Inferior parietal cortex (tissue), 1 donor: Measurements from ENCODE around the gene NOL9.

Source experiments
- DNase-seq: peaks from one replicate; pipeline ENCODE4 v3.0.0-alpha.2; 2016; ENCODE audit errors: extremely low spot score

The NOL9 gene

DNA sequence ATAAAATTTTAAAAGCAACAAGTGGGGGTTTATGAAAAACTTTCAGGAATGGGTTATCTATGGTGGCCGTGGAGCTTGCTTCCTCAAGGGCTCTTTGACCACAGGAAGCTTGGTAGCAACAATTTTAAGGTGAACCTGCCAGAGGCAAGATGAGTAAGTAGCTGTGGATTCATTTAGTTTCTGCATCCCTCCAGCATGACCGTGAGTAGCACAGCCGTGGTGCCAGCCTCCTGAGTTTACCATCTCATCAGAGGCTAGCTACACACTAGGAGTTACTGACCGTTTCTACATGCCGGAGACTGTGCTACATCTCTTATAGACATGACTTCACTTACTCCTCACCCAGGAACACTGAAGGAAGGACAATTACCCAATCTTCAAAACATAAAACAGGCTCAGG, 32.8 kb downstream of the NOL9 start:
- no peak for DNase-seq

DNA sequence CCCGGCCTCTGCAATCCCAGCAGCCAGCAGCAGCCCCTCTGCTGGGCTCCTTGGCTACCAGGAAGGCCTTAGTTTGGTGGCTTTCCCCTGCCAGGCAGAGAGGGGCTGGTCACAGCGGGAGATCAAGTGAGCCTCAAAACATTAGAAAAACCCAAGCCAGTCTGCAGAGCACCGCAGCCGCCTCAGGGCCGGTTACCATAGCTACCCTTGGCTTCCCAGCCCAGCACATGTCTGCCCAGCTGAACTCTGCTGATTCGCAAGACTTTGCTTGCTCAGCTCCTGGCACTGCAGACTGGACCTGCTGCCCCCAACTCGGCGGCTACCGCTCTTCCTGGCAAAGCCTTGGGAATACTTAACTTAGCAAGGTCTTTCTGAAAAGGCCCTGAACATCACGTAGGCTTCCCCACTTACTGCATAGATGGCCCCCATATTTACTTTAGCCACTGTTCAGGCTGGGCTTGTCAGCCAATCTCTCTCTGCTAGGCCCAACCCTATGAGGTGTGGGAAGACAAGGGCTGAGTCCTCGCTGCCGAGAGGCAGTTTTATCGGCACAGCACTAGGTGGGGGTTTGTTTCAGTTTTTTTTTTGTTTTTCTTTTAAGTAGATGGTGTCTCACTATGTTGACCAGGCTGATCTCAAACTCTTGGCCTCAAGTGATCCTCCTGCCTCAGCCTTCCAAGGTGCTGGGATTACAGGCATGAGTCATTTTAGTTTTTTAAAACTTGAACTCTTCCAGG, 34.2 kb downstream of the NOL9 start:
- DNase-seq = no peak

DNA sequence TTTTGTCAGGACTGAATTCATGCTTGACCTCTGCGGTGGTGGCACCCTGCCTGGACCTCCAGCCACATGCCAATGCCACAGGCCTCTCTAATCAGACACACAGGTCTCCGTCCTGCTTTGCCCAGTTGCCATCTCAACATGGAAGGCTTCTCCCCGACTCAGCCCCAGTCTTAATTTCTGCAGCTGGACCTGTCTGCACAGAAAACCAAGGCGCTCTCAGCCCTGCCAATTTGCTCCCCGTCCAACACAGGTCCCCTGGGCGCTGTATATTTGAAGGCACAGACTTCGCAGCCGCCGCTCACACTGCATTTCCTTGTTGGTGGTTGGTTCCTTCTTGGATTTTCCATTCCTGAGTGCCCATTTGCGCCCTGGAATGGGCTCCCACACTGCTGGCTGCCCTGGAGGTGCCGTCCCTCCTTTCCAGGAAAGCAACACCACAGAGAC, 34.8 kb downstream of the NOL9 start:
- no peak for DNase-seq

DNA sequence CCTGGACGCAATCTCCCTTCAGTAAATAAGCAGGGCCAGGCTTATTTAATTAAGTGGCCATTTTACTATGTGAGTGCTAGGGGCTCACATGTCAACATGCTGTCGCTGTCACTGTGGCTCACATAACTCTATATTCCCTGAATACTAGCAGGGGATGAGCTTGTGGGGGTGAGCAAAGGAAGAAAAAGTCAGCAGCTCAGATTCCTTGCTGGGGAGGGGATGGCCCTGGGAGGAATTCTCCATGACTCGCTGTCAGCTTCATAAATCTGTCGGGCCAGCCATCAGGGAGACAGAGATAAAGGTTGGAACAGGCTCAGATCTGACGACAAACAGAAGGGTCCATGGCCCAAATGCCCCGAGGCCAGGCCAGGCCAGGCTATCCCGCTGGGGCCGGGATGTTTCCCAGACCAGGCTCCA, 36.9 kb downstream of the NOL9 start:
- DNase-seq = no peak

DNA sequence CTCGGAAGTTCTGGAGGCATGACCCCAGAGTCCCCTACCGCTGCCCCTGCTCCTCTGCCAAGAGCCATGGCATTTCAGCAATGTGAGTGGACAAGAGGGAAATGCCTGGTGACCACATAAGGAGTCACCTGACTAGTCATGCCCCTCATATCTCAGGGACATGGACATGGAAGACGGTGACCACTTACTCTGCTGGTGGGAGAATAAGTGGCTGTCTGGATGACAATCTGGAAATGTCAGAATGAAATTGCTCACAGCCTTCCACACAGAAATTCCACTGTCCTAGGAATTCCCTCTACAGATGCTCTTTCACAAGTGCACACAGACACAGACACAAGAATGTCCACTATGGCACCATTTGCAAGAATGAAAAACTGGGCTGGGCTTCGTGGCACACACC, 38.5 kb downstream of the NOL9 start:
- no peak for DNase-seq

DNA sequence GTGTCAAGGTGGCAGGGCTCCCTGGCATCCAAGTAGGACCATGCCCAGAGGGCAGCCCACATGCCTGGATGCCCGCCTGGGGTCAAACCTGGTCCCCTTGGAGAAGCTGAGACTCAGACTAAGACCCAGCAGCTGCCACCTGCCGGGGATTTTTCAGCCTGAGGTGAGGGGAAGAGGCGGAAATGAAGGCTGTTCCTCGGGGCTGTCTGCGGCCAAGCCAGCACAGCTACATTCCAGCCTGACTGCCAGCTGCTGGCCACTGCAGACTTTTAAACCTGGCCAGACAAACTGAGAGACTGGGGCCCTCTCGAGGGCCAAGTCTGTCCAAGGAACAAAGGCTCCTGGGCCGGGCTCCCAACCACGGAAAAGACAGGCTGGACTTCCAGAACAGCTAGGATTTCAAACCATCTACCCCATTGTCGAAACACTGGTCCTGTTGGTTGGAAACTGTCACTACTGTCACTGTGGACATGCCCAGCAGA, 41.0 kb downstream of the NOL9 start:
- no peak for DNase-seq

DNA sequence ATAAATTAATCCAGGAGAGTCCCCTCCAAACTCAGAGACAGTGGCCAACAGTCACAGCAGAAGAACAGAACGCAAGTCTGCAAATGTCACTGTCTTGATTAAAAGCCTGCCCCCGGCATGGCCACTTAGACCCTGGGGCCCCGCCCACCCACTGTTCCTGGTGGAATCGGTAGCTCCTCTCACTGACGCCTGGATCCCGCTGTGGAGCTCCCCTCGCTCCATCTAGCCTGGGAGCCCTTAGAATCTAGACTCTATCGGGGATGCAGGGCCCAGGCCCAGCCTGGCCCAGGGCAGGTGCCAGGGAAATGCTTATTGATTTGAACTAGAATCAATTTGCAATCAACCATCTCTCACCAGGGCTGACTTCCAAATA, 41.4 kb downstream of the NOL9 start:
- DNase-seq = no peak

DNA sequence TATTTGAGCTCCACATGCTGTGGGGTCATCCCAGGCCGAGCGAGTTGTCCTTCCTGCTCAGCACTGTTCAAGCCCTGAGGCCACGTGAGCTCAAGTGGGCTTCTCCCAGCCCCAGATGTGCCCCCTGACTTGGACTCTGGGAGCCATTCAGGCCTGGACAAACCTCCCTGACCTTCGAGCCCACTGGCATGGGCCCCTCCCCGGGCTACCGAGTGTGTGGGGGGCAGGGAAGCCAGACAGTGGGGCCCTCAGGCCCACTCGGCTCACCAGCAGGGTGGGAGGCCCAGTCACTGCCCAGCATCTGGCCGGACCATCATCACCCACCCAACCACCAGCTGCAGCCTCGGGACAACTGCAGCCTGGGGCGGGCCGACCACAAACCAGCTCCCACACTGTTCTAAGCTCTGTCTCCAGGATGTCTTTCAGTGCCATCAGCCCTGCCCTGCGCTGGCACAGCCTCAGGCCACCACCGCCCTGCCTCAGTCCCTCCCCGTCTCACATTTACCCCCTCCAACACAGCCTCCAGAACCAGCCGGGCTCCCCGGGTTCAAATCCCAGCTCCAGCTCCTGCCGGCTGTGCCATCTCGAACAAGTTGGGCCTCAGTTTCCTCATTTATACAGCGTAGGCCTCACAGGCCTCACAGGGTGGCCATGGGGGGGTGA, 41.9 kb downstream of the NOL9 start:
- DNase-seq = no peak

DNA sequence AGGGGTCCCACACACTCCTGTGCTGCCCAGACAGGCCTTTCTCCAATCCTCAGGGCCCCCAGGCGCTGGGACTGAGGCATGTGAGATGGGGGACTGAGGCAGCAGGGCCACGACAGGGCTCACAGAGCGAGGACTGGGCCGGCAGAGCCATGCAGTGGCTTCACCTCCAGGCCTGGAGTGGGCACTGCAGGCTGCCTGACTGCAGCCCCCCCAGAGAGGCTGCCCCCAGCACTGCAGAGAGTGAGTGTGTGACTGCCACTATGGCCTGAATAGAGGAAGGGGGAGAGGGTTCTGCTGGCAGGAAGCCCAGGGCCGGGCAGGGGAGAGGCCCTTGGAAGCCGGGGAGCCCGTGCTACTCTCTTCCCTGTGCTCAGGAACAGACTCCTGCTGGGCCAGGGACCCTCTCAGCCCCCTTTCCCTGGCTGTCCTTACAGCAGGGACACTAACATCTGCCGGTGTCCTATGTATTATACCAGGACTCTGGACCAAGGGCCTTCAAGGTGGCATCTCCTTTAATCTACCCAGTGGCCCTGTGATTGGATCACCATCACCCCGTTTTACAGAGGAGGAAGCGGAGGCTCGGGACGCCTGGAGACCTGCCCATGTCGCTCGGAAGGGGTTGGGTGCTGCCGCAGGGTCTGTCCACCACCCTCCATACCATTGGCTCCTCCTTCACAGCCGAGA, 42.6 kb downstream of the NOL9 start:
- no peak for DNase-seq

DNA sequence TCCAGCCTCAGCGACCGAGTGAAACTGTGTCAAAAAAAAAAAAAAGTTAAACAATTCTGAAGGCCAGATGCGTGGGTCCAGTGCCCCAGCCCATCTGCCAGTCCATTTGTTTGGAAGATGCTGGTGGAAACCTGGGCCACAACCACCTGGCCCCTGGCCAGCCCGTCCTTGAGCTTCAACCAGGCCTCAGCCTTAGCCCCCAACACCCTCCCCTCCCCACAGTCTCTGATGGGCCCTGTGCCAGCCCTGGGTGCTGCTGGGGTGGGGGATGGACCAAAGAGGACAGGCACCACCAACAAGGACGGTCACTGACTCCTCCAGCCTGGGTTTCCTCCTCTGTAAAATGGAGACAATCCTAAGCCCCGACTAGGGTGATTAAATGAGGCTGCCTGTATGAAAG, 43.3 kb downstream of the NOL9 start:
- DNase-seq = no peak

DNA sequence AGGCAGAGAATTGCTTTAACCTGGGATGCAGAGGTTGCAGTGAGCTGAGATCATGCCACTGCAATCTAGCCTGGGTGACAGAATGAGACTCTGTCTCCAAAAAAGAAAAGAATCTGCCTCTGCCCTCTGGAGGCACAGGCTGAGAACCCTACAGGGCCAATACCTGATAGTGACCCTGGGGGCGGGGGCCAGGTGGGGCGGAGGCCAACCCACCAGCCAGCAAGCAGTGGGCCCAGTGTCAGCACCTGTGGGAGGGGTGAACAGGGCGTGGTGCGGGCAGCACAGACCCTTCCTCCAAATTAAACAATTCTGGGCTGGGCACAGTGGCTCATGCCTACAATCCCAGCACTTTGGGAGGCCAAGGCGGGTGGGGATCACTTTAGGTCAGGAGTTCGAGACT, 43.8 kb downstream of the NOL9 start:
- no peak for DNase-seq

DNA sequence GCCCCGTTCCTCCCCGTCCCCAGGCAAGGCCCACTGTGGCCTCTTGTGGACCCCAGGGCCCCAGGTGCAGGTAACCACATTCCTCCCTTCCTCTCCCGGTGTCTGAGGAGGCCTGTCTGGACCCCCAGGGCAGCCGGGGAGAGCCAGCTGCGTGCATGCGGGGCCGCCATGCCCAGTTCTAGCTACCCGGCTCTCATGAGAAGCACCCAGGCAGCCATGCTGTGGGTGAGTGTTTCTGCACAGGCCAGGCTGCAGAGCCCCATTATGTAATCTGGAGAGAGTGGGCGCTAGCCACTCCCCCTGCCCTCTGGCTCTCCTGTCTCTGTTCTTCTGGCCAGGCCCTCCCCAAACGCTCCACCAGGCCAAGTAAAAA, 44.4 kb downstream of the NOL9 start:
- no peak for DNase-seq

DNA sequence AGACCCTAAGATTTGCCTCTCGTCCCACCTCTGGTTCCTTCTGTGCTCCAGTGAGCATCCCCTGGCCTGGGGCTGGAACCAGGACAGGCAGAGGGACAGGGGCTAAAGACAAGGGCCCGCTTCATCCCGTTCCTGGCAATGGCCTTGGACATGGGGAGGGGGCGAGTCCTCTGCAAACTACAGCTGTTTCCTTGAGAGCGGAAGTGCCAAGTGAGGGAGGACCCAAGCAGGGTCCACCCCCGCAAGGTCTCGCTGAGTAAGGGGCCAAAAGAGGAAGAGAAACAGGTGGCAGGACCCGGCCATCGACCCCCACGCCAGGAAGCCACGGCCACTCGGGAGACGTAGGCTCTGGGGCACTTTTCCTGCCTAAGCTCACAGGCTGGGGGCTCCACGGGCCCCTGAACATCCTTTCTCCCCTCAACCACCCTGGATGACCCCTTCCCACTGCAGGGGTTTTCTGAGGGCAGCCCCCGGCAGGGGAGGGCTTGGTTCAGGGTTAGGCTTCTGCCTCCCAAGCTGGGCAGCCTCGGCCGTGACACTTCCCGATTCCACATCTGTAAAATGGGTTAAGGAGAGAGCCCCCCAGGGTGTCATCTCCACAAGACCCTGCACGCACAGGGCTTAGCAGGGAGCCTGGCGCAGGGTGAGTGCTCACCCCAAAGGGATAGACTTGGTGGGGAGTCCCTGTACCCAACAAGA, 44.9 kb downstream of the NOL9 start:
- DNase-seq = no peak

DNA sequence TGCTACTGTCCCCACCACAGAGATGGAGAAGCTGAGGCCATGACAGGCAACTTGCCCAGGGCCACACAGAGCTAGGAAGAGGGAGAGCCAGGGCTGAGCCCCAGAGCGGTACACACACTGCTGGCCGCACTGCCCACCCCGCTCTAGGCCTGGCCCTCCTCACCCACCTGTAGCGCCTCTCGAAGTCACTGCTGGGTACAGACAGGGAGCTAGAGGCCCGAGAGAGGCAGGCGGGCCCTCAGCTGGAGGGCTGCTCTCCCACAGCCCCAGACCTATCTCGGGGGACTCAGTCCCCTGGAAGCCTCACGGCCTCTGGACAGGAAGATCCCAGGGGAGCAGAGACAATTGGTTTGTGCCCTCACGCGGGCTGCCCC, 45.5 kb downstream of the NOL9 start:
- no peak for DNase-seq

DNA sequence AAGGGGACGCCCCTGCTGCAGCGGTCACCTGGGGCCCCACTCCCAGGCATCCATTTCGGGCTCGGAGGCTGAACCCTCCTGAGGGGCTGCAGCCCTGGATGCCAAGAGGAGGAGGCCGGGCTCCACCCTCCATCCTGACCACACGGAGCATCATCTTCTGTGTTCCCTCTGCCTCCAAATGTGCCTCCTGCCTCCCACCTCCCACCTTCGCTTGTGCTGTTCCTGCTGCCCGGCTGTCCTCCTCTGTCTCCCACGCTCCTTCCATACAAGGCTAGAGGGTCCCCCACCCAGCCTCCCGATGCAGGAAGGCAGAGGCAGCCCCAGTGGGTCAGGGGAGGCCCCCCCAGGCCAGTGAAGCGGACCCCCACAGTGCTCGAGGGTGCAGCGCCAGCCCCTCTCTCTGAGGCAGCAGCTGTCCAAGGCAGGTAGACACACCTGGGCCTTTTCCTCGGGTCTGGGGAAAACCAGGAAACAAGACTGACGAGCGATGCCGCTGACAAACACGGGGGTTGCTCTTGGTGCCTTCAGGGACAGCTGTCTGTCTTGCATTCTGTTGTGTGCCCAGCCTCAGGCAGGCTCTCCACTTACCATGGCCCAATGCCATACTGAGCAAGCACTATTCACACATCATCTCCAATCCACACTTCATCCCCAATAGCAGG, 46.0 kb downstream of the NOL9 start:
- DNase-seq = no peak

DNA sequence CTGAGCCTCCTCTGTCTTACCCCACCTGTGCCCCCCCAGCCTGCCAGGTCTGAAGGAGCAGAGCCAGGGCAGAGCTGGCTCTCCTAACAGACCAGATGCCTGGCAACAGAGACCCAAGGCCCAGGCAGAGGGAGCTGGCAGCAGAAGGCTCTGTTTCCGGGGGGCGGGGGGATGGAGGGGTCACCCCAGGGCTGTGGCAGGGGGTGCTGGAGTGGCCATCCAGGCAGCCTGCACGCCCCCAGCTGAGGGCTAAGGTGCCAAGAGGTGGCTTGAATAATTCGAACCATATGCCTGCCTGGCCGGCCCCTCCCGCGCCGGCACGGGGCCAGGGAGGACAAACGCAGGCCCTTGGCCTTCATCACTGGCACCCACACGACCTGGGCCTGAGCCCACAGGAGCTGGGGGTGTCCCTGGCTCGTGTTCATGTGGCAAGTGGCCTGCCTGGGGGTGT, 46.8 kb downstream of the NOL9 start:
- no peak for DNase-seq

DNA sequence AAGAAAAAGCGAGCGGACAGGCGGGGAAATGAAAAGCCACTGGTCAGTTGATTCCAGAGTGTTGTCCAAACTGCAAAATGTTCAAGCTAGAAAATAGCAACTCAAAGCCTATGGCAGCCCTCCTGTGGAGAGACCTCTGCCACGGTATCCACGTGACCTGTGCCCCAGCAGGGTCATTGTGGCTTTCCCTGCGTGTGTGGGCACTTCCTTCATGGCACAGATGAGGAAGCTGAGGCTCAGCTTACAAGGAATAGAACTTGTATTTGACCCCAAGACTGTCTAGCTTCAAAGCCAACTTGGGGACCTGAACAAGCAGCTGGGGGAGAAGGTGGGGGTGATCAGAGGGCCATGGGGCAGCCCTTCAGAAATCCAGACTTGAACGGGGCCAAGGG, 47.3 kb downstream of the NOL9 start:
- no peak for DNase-seq

DNA sequence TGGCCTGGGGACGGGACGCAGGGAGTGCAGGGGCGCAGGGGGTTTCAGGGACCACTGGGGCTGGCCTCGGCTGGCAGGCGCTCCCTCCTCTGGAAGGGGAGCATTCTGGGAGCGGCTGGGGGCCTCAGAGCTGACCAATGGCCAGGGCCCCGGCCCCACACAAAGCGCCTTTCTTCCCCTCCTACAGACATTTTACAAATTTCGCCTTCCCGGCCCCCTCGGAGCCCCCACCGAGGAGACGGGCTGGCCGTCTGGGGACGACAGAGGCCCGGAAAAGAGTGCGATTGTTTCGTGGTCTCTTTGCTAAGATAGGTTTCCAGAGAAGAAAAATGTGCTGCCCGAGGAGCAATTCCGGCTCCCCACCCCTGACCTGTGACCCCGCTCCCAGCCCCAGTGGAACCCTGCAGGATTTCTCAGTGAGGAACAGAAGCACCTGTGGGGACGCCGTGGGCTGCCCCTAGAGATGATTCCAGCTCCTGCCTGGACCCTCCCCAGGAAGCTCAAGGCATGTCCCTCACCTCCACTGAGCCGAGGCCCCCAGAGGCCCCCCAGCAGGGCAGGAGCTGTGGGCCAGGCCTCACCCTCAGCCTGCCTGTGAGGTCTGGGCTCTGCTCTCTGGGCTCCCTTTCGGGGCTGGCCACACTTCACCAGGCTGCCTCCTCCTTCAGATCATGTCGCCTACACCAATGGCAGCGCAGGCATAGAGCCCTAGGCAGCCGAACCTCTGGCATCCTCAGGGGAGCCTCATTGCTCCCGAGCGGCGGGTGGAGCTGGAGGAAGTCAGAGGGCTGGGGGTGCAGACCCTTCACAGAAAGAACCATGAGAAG, 47.9 kb downstream of the NOL9 start:
- no peak for DNase-seq

DNA sequence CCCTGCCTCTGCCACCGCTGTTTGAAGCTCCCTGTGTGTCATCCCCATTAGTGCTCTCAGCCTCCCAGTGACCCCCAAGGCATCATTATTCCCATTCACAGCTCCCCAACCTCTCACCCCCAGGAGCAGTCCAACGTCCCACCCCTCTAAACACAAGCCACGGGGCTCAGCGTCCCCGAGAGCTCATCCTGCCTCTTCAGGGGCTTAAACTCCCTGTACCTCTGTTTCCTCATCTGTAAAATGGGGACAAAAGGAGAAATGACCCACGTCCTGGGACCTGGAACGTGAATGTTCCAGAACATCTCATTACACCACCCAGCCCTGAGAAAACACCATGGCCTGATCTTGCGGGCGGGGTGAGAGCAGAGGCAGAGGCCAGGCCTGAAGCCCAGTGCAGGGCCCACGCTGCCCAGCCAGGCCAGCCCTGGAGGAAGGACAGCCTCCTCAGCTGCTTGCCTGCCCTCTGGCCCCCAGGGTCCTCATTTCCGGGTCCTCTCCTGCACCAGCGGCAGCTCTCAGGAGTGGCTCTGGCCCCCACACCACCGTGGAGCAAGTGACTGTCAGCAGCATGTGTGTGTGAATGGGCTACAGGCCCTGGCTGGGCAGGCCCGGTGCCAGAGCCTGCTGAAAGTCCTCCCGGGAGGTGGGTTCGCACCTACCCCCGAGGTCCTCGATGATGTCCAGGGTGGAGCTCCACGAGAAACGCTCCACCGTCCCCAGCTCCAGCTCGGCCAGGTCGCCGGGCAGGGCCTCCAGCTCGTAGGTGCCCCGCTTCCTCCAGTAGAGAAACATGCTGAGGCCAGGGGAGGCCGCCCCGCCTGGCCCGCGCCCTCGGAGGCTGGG, 48.7 kb downstream of the NOL9 start:
- no peak for DNase-seq

DNA sequence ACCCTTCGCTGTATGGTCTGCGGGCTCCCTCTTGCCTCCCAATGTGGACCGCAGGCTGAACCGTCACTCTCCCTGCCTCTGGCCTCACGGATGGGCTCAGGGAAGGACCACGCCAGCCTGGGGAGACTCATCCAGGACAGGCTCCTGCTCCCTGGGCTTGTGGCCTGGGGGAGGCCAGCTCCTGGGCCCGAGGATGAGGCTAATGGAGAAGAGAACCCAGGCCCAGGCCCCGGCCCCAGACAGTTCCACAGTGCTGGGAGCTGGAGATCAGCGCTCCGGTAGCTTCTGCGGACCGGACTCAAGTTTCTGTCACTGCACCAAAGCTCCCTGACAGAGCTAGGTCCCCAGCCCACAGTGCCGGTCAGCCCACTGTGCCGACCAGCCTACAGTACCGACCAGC, 49.4 kb downstream of the NOL9 start:
- no peak for DNase-seq
